NCI-H2081 treated with DMSO at 0.1 percent for 48 hours (cell line): ENCODE results near the gene ANKRD40.

Experiments
- DNase-seq: peaks from one replicate; lab custom pipeline; 2025; lab: John Stamatoyannopoulos, UW

The ANKRD40 gene

DNA sequence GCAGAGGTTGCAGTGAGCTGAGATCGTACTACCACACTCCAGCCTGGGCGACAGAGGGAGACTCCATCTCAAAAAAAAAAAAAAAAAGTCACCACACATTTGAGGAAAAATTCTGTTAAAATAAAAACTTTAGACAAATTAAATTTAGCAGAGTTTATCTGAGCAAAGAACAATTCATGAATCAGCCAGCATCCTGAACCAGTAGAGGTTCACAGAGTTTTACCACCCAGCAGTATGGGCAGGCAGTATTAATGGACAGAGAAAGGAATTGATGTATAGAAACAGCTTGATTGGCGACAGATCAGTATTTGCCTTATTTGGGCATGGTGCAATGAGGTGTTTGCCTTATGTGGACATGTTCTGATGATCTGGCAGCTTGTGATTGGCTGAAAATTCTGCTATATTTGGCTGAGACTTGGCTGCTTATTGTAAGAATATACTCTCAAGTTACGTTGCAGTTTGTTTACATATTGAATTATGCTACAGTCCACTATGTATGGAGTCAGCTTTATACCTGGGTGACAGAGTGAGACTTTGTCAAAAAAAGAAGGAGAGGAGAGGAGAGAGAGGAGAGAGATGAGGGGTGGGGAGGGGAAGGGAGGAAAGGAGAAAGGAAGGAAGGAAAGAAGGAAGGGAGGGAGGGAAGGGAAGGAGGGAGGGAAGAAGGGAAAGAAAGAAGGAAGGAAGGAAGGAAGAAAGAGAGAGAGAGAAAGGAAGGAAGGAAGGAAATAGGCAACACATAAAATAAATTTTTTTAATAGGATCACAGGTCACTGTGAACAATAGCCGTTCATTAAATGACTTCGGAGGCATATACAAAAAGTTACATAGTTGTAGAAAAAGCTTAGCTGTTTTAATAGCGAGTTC lies 58.4 kb downstream of the ANKRD40 start:
- DNase-seq: no peak

DNA sequence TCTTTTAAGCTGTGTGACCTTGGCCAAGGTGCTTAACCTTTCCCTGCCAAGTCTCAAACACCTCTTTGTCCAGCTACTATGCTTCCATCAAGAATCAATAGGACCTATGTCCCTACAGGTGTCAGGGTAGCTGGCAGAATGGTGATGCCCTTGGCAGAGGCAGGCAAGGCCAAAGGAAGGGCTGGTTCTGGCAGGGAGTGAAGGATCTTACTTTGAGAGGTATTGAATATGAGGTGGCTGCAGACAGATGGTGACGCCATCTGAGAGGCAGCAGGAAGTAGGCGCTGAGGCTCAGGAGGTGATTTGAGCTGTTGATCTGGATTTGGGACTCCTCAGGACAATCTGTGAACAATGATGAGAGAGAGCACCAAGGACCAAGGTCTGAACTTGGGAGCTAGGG lies 60.5 kb downstream of the ANKRD40 start:
- no peak for DNase-seq

DNA sequence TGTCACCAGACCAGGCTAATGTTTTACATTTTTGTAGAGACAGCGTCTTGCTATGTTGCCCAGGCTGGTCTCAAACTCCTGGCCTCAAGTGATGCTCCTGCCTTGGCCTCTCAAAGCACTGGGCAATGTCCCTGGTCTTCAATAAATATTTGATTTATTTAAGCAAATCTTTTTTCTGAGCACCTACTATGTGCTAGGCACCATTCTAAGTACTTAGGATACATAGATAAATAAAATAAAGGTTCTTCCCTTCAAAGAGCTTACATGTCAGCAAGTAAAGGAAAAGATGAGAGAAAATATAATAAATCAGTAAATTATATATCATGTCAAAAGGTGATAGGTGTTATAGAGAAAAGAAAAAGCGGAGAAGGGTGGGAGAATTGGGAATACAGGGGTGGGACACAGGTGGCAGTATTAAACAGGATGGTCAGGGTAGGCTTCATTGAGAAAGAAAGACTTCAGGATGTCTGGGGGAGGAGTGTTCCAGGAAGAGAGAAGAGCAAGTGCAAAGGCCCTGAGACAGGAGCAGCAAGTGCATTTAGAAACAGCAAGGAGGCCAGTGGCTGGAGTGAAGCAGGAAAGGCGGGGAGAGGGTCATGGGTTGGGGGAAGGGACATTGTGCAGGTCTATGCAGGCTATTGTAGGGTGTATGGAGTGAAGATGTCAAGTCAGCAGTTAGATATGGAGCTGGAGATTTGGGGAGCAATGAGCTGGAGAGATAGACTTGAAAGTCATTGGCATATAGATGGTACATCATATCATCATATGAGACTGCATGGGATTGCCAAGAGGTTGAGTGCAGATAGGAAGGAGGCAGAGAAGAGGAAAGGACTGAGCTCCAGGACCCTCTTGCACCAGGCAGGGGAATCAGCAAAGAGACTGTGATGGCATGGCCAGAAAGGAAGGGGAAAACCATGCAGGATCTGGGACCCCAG lies 61.7 kb downstream of the ANKRD40 start:
- DNase-seq: no peak
